Gastroesophageal sphincter (tissue), 4 donors: ENCODE measurements around the gene NEK11. TPM values are rescaled to one million over a fixed set of nuclear protein-coding genes. Genes with fewer than 3 reads are reported as not detected.
A peak's percentile ranks its signal among the peaks of the same experiment; 100 is the strongest.

Experiments used
- ATAC-seq: fragments of 150-250 bp; one replicate; pipeline ENCODE4 v1.9.1; 2016; ENCODE audit warnings: mild to moderate bottlenecking, moderate library complexity
- H3K27ac ChIP-seq, 4 donors: fragments of 200-600 bp; sonication (generic) in 3 of 4; 1 replicate in 3 of 4; 2 replicates in 1 of 4; pipeline ENCODE4 v1.5.1; 2016 to 2019
- H3K27me3 ChIP-seq: fragments of 200-600 bp; sonication (generic); one replicate; pipeline ENCODE4 v1.5.1; 2019
- H3K36me3 ChIP-seq, 2 donors: fragments of 200-600 bp; sonication (generic); one replicate each; pipeline ENCODE4 v1.5.1; 2019; ENCODE audit warnings: control low read depth in 1 of 2
- H3K4me1 ChIP-seq, 3 donors: fragments of 200-600 bp; sonication (generic); 1 replicate in 2 of 3; 2 replicates in 1 of 3; pipeline ENCODE4 v1.5.1; 2016 to 2019; ENCODE audit warnings: control low read depth in 2 of 3
- H3K4me3 ChIP-seq, 2 donors: fragments of 200-600 bp; sonication (generic); one replicate each; pipeline ENCODE4 v1.5.1; 2019; ENCODE audit warnings: mild to moderate bottlenecking in 1 of 2, moderate library complexity in 1 of 2
- H3K9me3 ChIP-seq, 3 donors: fragments of 200-600 bp; sonication (generic); one replicate each; pipeline ENCODE4 v1.5.1; 2017 to 2019; ENCODE audit warnings: control low read depth in 2 of 3
- EP300 ChIP-seq: sonication (generic); formaldehyde crosslinking; IDR thresholded peaks from one replicate; pipeline ENCODE4 v1.6.1; 2017; ENCODE audit warnings: antibody characterized with exemption, mild to moderate bottlenecking
- POLR2A ChIP-seq, 2 donors: fragments of 450-650 bp; IDR thresholded peaks; one replicate each; pipeline ENCODE4 v1.6.1; 2017; ENCODE audit warnings: antibody characterized with exemption in 2 of 2, mild to moderate bottlenecking in 2 of 2, moderate library complexity in 1 of 2
- POLR2AphosphoS5 ChIP-seq: sonication (generic); formaldehyde crosslinking; IDR thresholded peaks from one replicate; pipeline ENCODE4 v1.6.1; 2017; ENCODE audit warnings: antibody characterized with exemption
- WGBS, 2 donors: methylation state at CpG; one replicate each; pipeline ENCODE4 v1.1.5; 2018; ENCODE audit warnings: low coverage in 1 of 2; 5-methylcytosine and 5-hydroxymethylcytosine counted together
- small RNA-seq, 4 donors: library from RNA; depleted of rRNA; stranded (forward); fragments of <200 nt; gene quantifications; one replicate each; pipeline ENCODE3, GENCODE V24; 2016
- total RNA-seq, 4 donors: library from RNA; depleted of rRNA; stranded (reverse); fragments of >200 nt; gene quantifications; one replicate each; pipeline ENCODE4 v1.1.0, GENCODE V29; 2016
- TF ChIP-seq, protein P1 (sequence below), 4 experiments: fragments of 200-600 bp in 2 of 4; fragments of 450-650 bp in 2 of 4; sonication (generic) in 1 of 4; IDR thresholded peaks; one replicate each; pipeline ENCODE4 v1.5.1; 2017 to 2019; ENCODE audit warnings: antibody characterized with exemption in 4 of 4, mild to moderate bottlenecking in 2 of 4, moderate library complexity in 2 of 4

The NEK11 gene
- total RNA-seq, 4 donors from 2014 or later = 4.4 to 19.1 (median 6.0) TPM

DNA sequence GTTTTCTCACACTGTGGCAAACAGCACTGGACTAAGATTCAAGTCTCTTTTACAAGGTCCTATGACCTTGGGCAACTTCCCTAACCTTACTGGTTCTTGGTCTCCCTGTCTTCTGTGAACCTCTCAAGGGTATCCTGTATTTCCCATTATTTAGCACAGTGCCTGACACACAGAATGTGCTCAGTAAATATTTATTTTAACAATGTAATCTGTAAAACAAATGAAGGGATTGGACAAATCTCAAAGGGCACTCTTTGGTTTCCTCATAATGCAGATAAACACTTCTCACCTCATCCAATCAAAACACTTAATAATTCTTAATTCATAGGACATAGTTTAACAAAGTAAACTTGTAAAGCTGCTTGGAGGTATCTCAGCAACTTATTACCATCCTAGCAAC, 367.7 kb downstream of the NEK11 start:
- Histone ChIP-seq H3K9me3 (no peaks in the 10 kb centered on the region), H3K27ac (no peak overlapping the region), H3K27me3 (no peaks in the 10 kb centered on the region), H3K4me1 (no peaks in the 10 kb centered on the region), H3K36me3 (no peaks in the 10 kb centered on the region), H3K4me3 (no peak overlapping the region)
- ATAC-seq = no peak
- TF ChIP-seq POLR2AphosphoS5 (no peak), POLR2A (IDR thresholded peaks at IDR 0.05) (no peak), EP300 (no peak)
- TF ChIP-seq, protein P1, sequence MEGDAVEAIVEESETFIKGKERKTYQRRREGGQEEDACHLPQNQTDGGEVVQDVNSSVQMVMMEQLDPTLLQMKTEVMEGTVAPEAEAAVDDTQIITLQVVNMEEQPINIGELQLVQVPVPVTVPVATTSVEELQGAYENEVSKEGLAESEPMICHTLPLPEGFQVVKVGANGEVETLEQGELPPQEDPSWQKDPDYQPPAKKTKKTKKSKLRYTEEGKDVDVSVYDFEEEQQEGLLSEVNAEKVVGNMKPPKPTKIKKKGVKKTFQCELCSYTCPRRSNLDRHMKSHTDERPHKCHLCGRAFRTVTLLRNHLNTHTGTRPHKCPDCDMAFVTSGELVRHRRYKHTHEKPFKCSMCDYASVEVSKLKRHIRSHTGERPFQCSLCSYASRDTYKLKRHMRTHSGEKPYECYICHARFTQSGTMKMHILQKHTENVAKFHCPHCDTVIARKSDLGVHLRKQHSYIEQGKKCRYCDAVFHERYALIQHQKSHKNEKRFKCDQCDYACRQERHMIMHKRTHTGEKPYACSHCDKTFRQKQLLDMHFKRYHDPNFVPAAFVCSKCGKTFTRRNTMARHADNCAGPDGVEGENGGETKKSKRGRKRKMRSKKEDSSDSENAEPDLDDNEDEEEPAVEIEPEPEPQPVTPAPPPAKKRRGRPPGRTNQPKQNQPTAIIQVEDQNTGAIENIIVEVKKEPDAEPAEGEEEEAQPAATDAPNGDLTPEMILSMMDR (IDR thresholded peaks at IDR 0.05) = no peak

DNA sequence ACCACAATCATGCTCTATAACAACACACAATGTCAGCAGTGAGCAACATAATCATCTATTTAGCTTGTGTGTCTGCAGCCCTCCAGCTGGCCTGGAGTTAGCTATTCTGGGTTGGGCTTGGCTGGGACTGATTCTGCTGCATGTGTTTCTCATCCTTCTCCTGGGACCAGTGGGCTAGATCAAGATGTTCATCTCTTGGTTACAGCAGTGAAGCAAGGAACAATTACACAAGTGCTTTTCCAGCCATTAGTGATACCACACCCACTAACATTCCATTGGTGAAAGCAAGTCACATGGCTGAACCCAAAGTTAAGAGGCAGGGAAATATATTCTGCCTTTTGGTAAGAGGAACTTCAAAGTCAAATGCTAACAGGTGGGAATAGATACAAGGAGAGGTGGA, 369.5 kb downstream of the NEK11 start:
- TF ChIP-seq, protein P1 (IDR thresholded peaks at IDR 0.05) = no peak
- TF ChIP-seq POLR2AphosphoS5 (no peak), EP300 (no peak), POLR2A (IDR thresholded peaks at IDR 0.05) (no peak)
- peak; percentile 92 for ATAC-seq

DNA sequence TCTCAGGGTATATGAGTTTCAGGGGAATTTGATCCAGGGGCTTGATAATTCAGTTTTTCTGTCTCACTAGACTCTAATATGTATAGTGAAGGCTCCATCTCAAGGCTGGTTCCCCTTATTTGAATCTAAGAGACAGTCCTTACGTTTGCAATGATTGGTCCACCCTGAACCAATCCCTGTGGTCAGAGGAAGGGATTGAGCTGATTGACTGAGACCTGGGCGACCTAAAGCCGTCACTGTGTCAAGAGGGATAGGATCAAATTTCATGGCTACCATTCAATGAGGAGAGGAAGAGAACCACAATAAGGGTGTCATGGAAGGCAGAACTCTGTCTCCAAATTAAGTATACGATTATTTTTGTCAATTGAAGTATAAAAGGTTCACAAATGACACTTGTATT, 371.2 kb downstream of the NEK11 start:
- Histone ChIP-seq H3K4me1 (no peaks in the 10 kb centered on the region), H3K36me3 (no peaks in the 10 kb centered on the region), H3K27ac (no peak overlapping the region), H3K9me3 (no peaks in the 10 kb centered on the region), H3K27me3 (no peaks in the 10 kb centered on the region), H3K4me3 (no peak overlapping the region)
- no peak for TF ChIP-seq POLR2AphosphoS5
- TF ChIP-seq, protein P1 (IDR thresholded peaks at IDR 0.05) = no peak
- no peak for TF ChIP-seq EP300
- no peak for TF ChIP-seq POLR2A (IDR thresholded peaks at IDR 0.05)
- WGBS, 2 donors = 73% methylated on average over 2 to 4 of the region's 4 CpGs
- ATAC-seq = no peak

More for the DNA sequence above, 369.5 kb downstream of the NEK11 start:
- no peak overlapping the region for H3K4me3 ChIP-seq
- no peaks in the 10 kb centered on the region for H3K36me3 ChIP-seq
- H3K4me1 ChIP-seq = no peaks in the 10 kb centered on the region
- no peak overlapping the region for H3K27ac ChIP-seq
- H3K9me3 ChIP-seq = no peaks in the 10 kb centered on the region
- H3K27me3 ChIP-seq = no peaks in the 10 kb centered on the region

Small RNA genes lying within 50 kb of the gene (small RNA-seq; reads per million reads assigned to genes)
- gene RNU6-726P = 0 reads per million in 4 donors

Other genes starting within 250 kb of the NEK11 start
- 10 to 100 TPM; 36.7 to 56.6 (median 44.8) TPM for gene ATP2C1, start 132.8 kb upstream of the NEK11 start, total RNA-seq
- 1 to 10 TPM; 3.0 to 4.8 (median 4.0) TPM for gene ASTE1, start 52 bp upstream of the NEK11 start, total RNA-seq